Hepatocyte (in vitro differentiated cells): ENCODE data around the gene ATG4B. TPM values are rescaled to one million over a fixed set of nuclear protein-coding genes. Genes with fewer than 3 reads are reported as not detected.

ENCODE experiments used
- DNase-seq: peaks from one replicate; pipeline ENCODE4 v3.0.0-alpha.2; 2016; ENCODE audit warnings: low spot score
- H2AFZ ChIP-seq: fragments of 200-600 bp; sonication (generic); 2 replicates; pipeline ENCODE4 v1.6.0; 2016; ENCODE audit warnings: antibody characterized with exemption, mild to moderate bottlenecking
- H3K27ac ChIP-seq: fragments of 200-600 bp; sonication (generic); 2 replicates; pipeline ENCODE4 v1.5.1; 2016; ENCODE audit warnings: mild to moderate bottlenecking
- H3K27me3 ChIP-seq: fragments of 200-600 bp; sonication (generic); 2 replicates; pipeline ENCODE4 v1.6.1; 2016
- H3K36me3 ChIP-seq: fragments of 200-600 bp; sonication (generic); replicated peaks from 2 replicates; pipeline ENCODE4 v1.5.1; 2016; ENCODE audit warnings: low read depth; ENCODE audit not compliant: insufficient read depth
- H3K4me1 ChIP-seq: fragments of 200-600 bp; sonication (generic); 2 replicates; pipeline ENCODE4 v1.5.1; 2016; ENCODE audit warnings: mild to moderate bottlenecking, moderate library complexity; ENCODE audit not compliant: insufficient read depth
- H3K4me2 ChIP-seq: fragments of 200-600 bp; sonication (generic); 2 replicates; pipeline ENCODE4 v1.6.0; 2016
- H3K4me3 ChIP-seq: fragments of 200-600 bp; sonication (generic); 2 replicates; pipeline ENCODE4 v1.5.1; 2016; ENCODE audit warnings: mild to moderate bottlenecking
- H3K79me2 ChIP-seq: fragments of 200-600 bp; sonication (generic); 2 replicates; pipeline ENCODE4 v1.6.0; 2017; ENCODE audit warnings: mild to moderate bottlenecking
- H3K9me2 ChIP-seq: fragments of 200-600 bp; sonication (generic); replicated peaks from 2 replicates; pipeline ENCODE4 v1.6.0; 2017; ENCODE audit warnings: mild to moderate bottlenecking; ENCODE audit not compliant: insufficient read depth
- H3K9me3 ChIP-seq: fragments of 200-600 bp; sonication (generic); 2 replicates; pipeline ENCODE4 v1.5.1; 2016; ENCODE audit warnings: low read depth, mild to moderate bottlenecking
- H4K20me1 ChIP-seq: fragments of 200-600 bp; sonication (generic); 2 replicates; pipeline ENCODE4 v1.6.0; 2016; ENCODE audit warnings: mild to moderate bottlenecking; ENCODE audit not compliant: insufficient read depth, poor library complexity, severe bottlenecking
- CTCF ChIP-seq: fragments of 200-600 bp; sonication (generic); IDR thresholded peaks from 2 replicates; pipeline ENCODE4 v1.5.1; 2016; ENCODE audit warnings: antibody characterized with exemption, mild to moderate bottlenecking; ENCODE audit not compliant: poor library complexity
- EZH2 ChIP-seq: fragments of 200-600 bp; sonication (generic); IDR thresholded peaks from 2 replicates; pipeline ENCODE4 v1.6.1; 2016; ENCODE audit warnings: antibody characterized with exemption, mild to moderate bottlenecking, borderline replicate concordance
- EZH2phosphoT487 ChIP-seq: fragments of 200-600 bp; sonication (generic); IDR thresholded peaks from one replicate; pipeline ENCODE4 v1.6.1; 2018; ENCODE audit warnings: antibody characterized with exemption, mild to moderate bottlenecking, low read depth, moderate library complexity; ENCODE audit not compliant: unreplicated experiment, severe bottlenecking
- WGBS: methylation state at CpG from one replicate; pipeline ENCODE4 v1.1.6; 2016; ENCODE audit warnings: low lambda C conversion rate; ENCODE audit errors: missing lambda C conversion rate; 5-methylcytosine and 5-hydroxymethylcytosine counted together
- polyA plus RNA-seq: library from polyadenylated mRNA; unstranded; fragments of >200 nt; fragmentation: Nextera tagmentation; extraction: Ambion mirVana; gene quantifications from 2 replicates; pipeline ENCODE4 v1.2.1, GENCODE V29; 2016
- total RNA-seq: library from RNA; depleted of rRNA; stranded (reverse); fragments of >200 nt; gene quantifications from 2 replicates; pipeline ENCODE4 v1.2.3, GENCODE V29; 2014

ATG4B gene
- total and polyA plus RNA-seq, 2 experiments from 2014 or later: 61.3 to 108 TPM

- H3K79me2 ChIP-seq: peaks cover 100% of the 10 kb centered on the region
- no peaks in the 10 kb centered on the region for H3K9me2 ChIP-seq
- peaks cover 66% of the 10 kb centered on the region for H4K20me1 ChIP-seq
These were observed 7.8 kb downstream of the ATG4B start for GRCh38 chr2:241645056-241645914.

GRCh38 chr2:241645915-241646645, 8.6 kb downstream of the ATG4B start:
- Histone ChIP-seq H3K9me2 (no peaks in the 10 kb centered on the region), H3K4me3 (no peak overlapping the region), H3K27me3 (no peaks in the 10 kb centered on the region), H4K20me1 (peaks cover 59% of the 10 kb centered on the region), H2AFZ (no peak overlapping the region), H3K4me2 (no peak overlapping the region), H3K27ac (no peak overlapping the region), H3K4me1 (no peaks in the 10 kb centered on the region), H3K36me3 (no peaks in the 10 kb centered on the region), H3K9me3 (no peaks in the 10 kb centered on the region), H3K79me2 (peaks cover 94% of the 10 kb centered on the region)
- TF ChIP-seq EZH2phosphoT487 (no peak), CTCF (no peak), EZH2 (no peak)
- DNase-seq: no peak
- 90% methylated on average over 14 of the region's 14 CpGs for WGBS

More at GRCh38 chr2:241645056-241645914, 7.8 kb downstream of the ATG4B start:
- Histone ChIP-seq H3K4me3 (no peak overlapping the region), H3K9me3 (no peaks in the 10 kb centered on the region), H3K27ac (no peak overlapping the region), H3K4me2 (no peak overlapping the region), H3K27me3 (no peaks in the 10 kb centered on the region), H3K4me1 (no peaks in the 10 kb centered on the region), H2AFZ (no peak overlapping the region), H3K36me3 (no peaks in the 10 kb centered on the region)
- DNase-seq: no peak
- WGBS: 91% methylated on average over 26 of the region's 26 CpGs
- no peak for TF ChIP-seq CTCF
- no peak for TF ChIP-seq EZH2phosphoT487
- no peak for TF ChIP-seq EZH2

GRCh38 chr2:241648453-241648852, 11.0 kb downstream of the ATG4B start:
- DNase-seq: no peak
- no peaks in the 10 kb centered on the region for H3K9me2 ChIP-seq
- peaks cover 46% of the 10 kb centered on the region for H4K20me1 ChIP-seq
- H3K27ac ChIP-seq: no peak overlapping the region
- H3K4me1 ChIP-seq: no peaks in the 10 kb centered on the region
- no peaks in the 10 kb centered on the region for H3K36me3 ChIP-seq
- H2AFZ ChIP-seq: no peak overlapping the region
- H3K9me3 ChIP-seq: no peaks in the 10 kb centered on the region
- no peak for TF ChIP-seq EZH2
- no peak for TF ChIP-seq EZH2phosphoT487
- no peak for TF ChIP-seq CTCF
- no peak overlapping the region for H3K4me2 ChIP-seq
- no peaks in the 10 kb centered on the region for H3K27me3 ChIP-seq
- H3K4me3 ChIP-seq: no peak overlapping the region
- 91% methylated on average over 6 of the region's 6 CpGs for WGBS
- peaks cover 71% of the 10 kb centered on the region for H3K79me2 ChIP-seq
